Testis (tissue), 2 donors: ENCODE results near the gene LCT.

Experiments
- CTCF ChIP-seq, 3 experiments: fragments of 450-650 bp in 2 of 3; fragments of 200-600 bp in 1 of 3; sonication (generic) in 1 of 3; IDR thresholded peaks; one replicate each; pipeline ENCODE4 v1.5.1; 2016 to 2019; ENCODE audit warnings: antibody characterized with exemption in 3 of 3, mild to moderate bottlenecking in 2 of 3, moderate library complexity in 1 of 3
- POLR2A ChIP-seq: fragments of 450-650 bp; IDR thresholded peaks from one replicate; pipeline ENCODE4 v1.6.1; 2017; ENCODE audit warnings: antibody characterized with exemption, mild to moderate bottlenecking, moderate library complexity

- TF ChIP-seq CTCF (IDR thresholded peaks at IDR 0.05) (no peak), POLR2A (no peak)
These were observed at the start of gene LCT for GRCh38 chr2:135836596-135837270.
